Smooth muscle cell of the brain vasculature (primary cell): ENCODE data around the gene LGALS3BP.
"Not testable (repeated sequence)": the region's sequence is repeated elsewhere in the genome, so short reads cannot be mapped to it uniquely, and the experiment has no call there.

ENCODE experiments used
- DNase-seq: peaks from one replicate; pipeline ENCODE4 v3.0.0-alpha.2; 2012; ENCODE audit warnings: low read depth, low spot score

Gene LGALS3BP

GRCh38 chr17:78963378-78963777 is 16.3 kb downstream of the LGALS3BP start:
- DNase-seq: no peak

DNA sequence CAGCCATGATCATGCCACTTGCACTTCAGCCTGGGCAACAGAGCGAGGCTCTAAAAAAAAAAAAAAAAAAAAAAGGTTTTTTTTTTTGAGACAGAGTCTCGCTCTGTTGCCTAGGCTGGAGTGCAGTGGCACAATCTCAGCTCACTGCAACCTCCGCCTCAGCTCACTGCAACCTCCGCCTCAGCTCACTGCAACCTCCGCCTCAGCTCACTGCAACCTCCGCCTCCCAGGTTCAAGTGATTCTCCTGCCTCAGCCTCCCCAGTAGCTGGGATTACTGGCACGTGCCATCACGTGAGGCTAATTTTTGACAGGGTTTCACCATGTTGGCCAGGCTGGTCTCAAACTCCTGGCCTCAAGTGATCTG is 16.8 kb downstream of the LGALS3BP start:
- not testable (repeated sequence) for DNase-seq

GRCh38 chr17:78962345-78962983 is 17.3 kb downstream of the LGALS3BP start:
- no peak for DNase-seq

- no peak for DNase-seq
Measured at GRCh38 chr17:78961571-78961970, 18.2 kb downstream of the LGALS3BP start.

DNA sequence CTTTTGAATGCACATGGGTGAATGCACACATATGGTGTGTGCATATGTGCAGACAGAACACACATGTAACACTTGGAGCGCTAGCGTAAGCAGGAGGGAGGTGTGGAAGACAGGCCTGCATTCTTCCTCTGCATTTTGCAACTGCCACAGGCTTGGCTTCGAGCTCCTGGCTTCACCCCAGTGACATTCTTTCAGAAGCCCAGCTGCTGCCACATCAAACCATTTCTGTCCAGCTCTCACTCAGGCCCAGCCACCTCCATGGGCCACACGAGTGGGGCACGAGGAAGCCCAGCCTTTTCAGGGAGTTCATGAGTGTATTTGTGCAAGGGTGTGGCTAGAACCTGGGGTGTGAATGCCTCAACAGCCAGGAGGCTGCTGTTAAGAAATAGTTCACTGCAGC is 18.8 kb downstream of the LGALS3BP start:
- no peak for DNase-seq

GRCh38 chr17:78959803-78960202 is 19.9 kb downstream of the LGALS3BP start:
- DNase-seq: no peak

GRCh38 chr17:78958641-78959127 is 21.0 kb downstream of the LGALS3BP start:
- DNase-seq: no peak

DNA sequence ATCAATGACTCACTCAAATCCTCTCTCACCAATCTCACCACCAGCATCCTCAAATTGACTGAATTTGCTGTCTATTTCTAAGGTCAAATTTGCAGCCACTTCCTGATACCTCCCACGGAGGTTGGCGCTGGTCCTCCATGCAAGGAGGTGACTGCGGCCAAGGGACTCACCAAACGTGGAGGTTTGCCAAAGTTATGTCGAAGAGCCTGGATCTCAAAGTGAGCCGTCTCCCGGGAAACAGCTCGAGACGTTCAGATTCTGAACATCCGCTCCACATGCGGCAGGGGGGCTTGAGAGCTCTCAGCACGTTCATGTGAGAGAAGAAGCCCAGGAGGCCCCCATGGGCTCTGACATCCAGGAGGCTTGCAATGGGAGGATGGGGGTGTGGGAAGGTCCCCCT is 22.6 kb downstream of the LGALS3BP start:
- DNase-seq: no peak

GRCh38 chr17:78956254-78956653 is 23.5 kb downstream of the LGALS3BP start:
- no peak for DNase-seq

GRCh38 chr17:78954684-78955083 is 25.0 kb downstream of the LGALS3BP start:
- no peak for DNase-seq

DNA sequence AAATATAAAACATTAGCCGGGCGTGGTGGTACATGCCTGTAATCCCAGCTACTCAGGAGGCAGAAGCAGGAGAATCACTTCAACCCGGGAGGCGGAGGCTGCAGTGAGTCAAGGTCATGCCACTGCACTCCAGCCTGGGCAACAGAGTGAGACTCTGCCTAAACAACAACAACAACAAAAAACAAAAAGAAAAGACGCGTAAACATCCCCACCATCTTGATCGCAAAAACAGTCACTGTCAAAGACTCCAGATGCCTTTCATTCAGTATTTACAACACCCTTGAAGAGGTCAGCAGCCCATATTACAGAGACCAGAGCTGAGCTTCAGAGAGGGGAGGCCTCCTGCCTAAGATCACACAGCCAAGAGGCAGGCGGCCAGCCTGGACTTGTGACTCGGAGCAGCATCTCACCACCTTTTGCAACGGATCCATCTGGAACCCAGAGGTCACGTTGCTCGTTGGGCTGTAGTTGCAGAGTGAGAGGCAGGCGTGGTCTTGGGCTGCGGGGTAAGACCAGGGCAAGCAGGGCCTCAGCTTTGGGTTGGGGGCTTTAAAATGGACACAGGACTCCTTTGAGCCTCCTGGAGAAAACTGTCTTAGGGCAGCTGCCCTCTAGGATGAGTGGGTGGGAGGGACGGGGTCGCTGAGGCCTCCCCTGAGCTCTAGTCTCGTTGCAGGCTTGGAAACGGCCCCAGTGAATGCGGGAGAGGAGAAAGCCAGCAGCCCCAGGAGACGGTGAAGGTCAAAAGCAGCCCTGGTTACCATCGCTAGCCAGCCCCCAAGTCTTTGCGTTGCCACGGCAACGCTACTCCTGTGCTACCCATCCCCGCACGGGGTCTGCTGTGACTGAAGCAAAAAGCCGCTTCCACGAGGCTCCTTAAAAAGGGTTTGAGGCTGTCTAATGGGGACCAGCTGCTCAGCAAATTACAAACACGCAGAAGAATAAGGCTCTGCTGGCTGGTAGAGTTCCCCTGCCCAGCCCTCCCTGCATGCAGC is 26.1 kb downstream of the LGALS3BP start:
- no peak for DNase-seq

GRCh38 chr17:78952706-78953105 is 27.0 kb downstream of the LGALS3BP start:
- no peak for DNase-seq

GRCh38 chr17:78951967-78952551 is 27.7 kb downstream of the LGALS3BP start:
- no peak for DNase-seq

- no peak for DNase-seq
Measured at GRCh38 chr17:78950870-78951269, 28.9 kb downstream of the LGALS3BP start.

GRCh38 chr17:78947235-78948149 is 32.2 kb downstream of the LGALS3BP start:
- no peak for DNase-seq

DNA sequence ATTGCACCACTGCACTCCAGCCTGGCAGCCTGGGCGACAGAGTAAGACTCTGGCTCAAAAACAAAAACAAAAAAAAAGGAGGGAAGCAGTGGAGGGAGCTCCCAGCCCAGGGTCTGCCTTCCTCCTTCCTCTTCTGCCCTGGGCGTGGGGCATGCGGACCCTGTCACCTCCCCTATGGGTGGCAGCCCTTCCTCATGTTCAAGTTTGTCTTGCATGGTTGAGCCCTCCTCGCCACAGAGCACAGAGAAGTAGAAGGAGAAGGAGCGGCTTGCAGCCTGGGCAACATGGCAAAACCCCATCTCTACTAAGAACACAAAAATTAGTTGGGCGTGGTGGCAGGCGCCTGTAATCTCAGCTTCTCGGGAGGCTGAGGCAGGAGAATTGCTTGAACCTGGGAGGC is 33.1 kb downstream of the LGALS3BP start:
- no peak for DNase-seq

DNA sequence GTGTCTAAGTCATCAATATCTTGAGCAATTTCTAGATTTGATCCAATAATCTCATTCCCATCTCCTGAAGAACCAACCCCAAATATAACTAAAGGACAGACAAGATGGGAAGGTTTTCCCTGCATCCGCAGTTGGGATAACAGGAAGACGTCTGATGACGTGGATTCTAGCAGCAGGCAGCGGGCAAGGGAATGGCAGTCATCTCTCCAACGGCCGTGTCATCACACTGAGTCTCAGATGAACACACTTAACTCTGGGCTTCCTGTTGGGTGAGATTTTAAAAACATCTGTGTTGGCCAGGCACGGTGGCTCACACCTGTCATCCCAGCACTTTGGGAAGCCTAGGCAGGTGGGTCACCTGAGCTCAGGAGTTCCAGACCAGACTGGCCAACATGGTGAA is 33.6 kb downstream of the LGALS3BP start:
- DNase-seq: no peak

GRCh38 chr17:78945455-78945854 is 34.3 kb downstream of the LGALS3BP start:
- DNase-seq: not testable (repeated sequence)

DNA sequence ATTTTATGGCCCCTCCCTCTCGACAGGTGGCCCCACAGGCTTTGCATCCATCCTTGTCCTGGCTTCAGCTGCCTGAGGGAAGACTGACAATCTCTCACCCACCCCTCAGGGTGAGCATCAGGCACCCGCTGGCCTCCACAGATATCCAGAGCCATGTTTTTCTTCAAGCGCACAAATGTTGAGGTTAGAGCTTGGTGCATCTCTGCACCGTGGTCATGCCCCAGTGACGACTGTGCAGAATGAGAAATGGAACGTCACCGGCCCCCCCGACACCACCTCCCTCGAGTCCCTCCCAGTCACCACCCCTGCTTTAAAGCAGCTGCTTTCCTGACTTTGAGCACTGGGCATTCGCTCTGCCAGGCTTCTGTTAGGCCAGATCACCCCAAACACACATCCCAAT is 34.8 kb downstream of the LGALS3BP start:
- no peak for DNase-seq

DNA sequence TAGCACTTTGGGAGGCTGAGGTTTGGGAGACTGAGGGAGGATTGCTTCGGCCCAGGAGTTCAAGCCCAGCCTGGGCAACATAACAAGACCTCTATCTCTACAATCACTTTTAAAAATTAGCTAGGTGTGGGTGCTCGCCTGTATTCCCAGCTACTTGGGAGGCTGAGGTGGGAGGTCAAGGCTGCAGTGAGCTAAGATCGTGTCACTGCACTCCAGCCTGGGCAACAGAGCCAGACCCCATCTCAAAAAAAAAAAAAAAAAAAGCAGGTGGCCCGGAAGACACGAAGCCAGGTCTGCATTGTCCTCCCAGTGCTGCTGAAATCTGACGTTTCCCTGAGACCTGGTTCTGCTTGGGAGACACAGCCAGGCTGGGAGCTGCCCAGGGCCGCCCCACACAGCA is 35.7 kb downstream of the LGALS3BP start:
- DNase-seq: no peak

DNA sequence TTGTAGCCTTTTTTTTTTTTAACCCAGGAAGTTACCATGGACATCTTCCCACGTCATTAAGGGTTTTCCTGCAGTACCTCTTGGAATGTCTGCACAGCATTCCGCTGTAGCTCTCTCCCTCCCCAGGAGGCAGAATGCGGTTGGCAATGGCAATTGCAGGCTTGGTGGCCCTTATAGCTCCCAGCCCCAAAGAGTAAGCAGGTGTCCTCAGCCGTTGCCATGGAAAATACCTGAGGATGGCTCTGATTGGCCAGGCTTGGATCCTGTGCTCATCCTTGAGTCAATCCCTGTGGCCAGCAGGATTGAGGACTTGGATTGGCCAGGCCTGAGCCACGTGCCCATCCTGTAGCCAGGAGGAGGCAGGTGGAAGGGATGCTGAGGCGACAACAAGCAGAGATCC is 39.0 kb downstream of the LGALS3BP start:
- no peak for DNase-seq
